ENCODE results near the gene NUP210L. TPM values are rescaled to one million over a fixed set of nuclear protein-coding genes. Genes with fewer than 3 reads are reported as not detected.

The NUP210L gene
- total and polyA plus RNA-seq, 9 of the 15 experiments (the other 6 are each of a cell fraction or from before 2014, with no cell fraction given) = 0.01 to 0.04 TPM; not detected in 7

GRCh38 chr1:154183046-154183915, 28.4 kb upstream of the NUP210L start (continued):
- TF ChIP-seq CLOCK (CRISPR knock-in tag; IDR thresholded peaks at IDR 0.05; ENCODE audit: borderline replicate concordance) (no peak), NR4A1 (CRISPR knock-in tag; IDR thresholded peaks at IDR 0.05) (no peak), NR4A1 (tag; IDR thresholded peaks at IDR 0.05) (peak; percentile 46; the same call in 1 of the 2 replicates), TAF9B (IDR thresholded peaks at IDR 0.05; ENCODE audit: partially characterized antibody) (peak; percentile 91), CREB1 (IDR thresholded peaks at IDR 0.05) (peak; percentile 95), CREB1 (CRISPR knock-in tag; IDR thresholded peaks at IDR 0.05) (peak; percentile 98), TCF7 (IDR thresholded peaks at IDR 0.05; ENCODE audit: borderline replicate concordance) (peak; percentile 23; the same call in 1 of the 2 replicates), TOE1 (IDR thresholded peaks at IDR 0.05; ENCODE audit: borderline replicate concordance) (peak; percentile 57), TOE1 (CRISPR knock-in tag; IDR thresholded peaks at IDR 0.05; ENCODE audit: borderline replicate concordance, low read depth) (no peak; the same call in 1 of the 2 replicates), E2F4 (CRISPR knock-in tag; IDR thresholded peaks at IDR 0.05; ENCODE audit: low read depth) (peak; percentile 76; the same call in 1 of the 2 replicates), TRIM24 (IDR thresholded peaks at IDR 0.05) (peak in 1 of 2 experiments; percentile 72; a peak in 2 of 4 replicates), RREB1 (CRISPR knock-in tag; IDR thresholded peaks at IDR 0.05) (peak; percentile 3; the same call in 1 of the 2 replicates), NKRF (IDR thresholded peaks at IDR 0.05; ENCODE audit: borderline replicate concordance) (peak; percentile 96), HOXB6 (CRISPR knock-in tag; IDR thresholded peaks at IDR 0.05; ENCODE audit: borderline replicate concordance) (no peak), MBD2 (IDR thresholded peaks at IDR 0.05; ENCODE audit: borderline replicate concordance, low read depth) (peak; percentile 75; the same call in 1 of the 2 replicates)

Data from K562 (cell line).